Right lobe of liver (tissue), 6 donors: ENCODE results near the gene GPI. TPM values are rescaled to one million over a fixed set of nuclear protein-coding genes. Genes with fewer than 3 reads are reported as not detected.

Experiments
- ATAC-seq, 4 donors: fragments of 200-7000 bp; cut with Tn5 transposase; one replicate each; pipeline ENCODE4 v1.9.1; 2020; ENCODE audit warnings: mild to moderate bottlenecking in 4 of 4, moderate library complexity in 4 of 4
- DNase-seq, 3 donors: peaks; one replicate each; pipeline ENCODE4 v3.0.0-alpha.2; 2020
- H3K27ac ChIP-seq, 3 donors: fragments of 200-600 bp; one replicate each; pipeline ENCODE4 v1.8.0; 2022
- H3K27me3 ChIP-seq, 2 donors: fragments of 200-600 bp; one replicate each; pipeline ENCODE4 v1.8.0; 2022
- H3K36me3 ChIP-seq, 4 donors: fragments of 200-600 bp; sonication (generic) in 1 of 4; one replicate each; pipeline versions ENCODE4 v1.5.1 to v1.8.0; 2017 to 2022; ENCODE audit warnings: control low read depth in 1 of 4
- H3K4me1 ChIP-seq, 4 donors: fragments of 200-600 bp; sonication (generic) in 1 of 4; one replicate each; pipeline versions ENCODE4 v1.5.1 to v1.8.0; 2017 to 2022; ENCODE audit warnings: control low read depth in 1 of 4
- H3K4me3 ChIP-seq, 3 donors: fragments of 200-600 bp; one replicate each; pipeline ENCODE4 v1.8.0; 2022
- H3K9me3 ChIP-seq, 4 donors: fragments of 200-600 bp; sonication (generic) in 1 of 4; one replicate each; pipeline versions ENCODE4 v1.5.1 to v1.8.0; 2017 to 2022; ENCODE audit warnings: control low read depth in 1 of 4
- CTCF ChIP-seq, 4 donors: fragments of 200-600 bp in 3 of 4; fragments of 450-650 bp in 1 of 4; IDR thresholded peaks; one replicate each; pipeline versions ENCODE4 v1.5.1 to v1.8.0; 2016 to 2022; ENCODE audit warnings: antibody characterized with exemption in 4 of 4, mild to moderate bottlenecking in 2 of 4
- POLR2A ChIP-seq: fragments of 450-650 bp; IDR thresholded peaks from one replicate; pipeline ENCODE4 v1.6.1; 2017; ENCODE audit warnings: antibody characterized with exemption, mild to moderate bottlenecking
- WGBS: methylation state at CpG from one replicate; pipeline ENCODE4 v1.1.6; 2018; ENCODE audit warnings: low coverage, low lambda C conversion rate; ENCODE audit not compliant: insufficient coverage; ENCODE audit errors: missing lambda C conversion rate; 5-methylcytosine and 5-hydroxymethylcytosine counted together
- intact Hi-C, 2 donors: fragments of 100-400 bp; cut with DNase I; formaldehyde crosslinking; loops; one replicate each; pipeline versions ENCODE4 v1.11.2 to v1.14.1; 2022
- total RNA-seq, 6 experiments: library from RNA; depleted of rRNA in 2 of 6; stranded (reverse); fragments of >200 nt in 2 of 6; fragmentation: NEBNext Ultra II Directional in 3 of 6; extraction: Animal tissue kit (Norgen Biotek cat#: 25700) in 3 of 6; gene quantifications; one replicate each; pipeline versions ENCODE4 v1.1.0 to v1.2.4, GENCODE V29; 2016 to 2023
- donor health status: DM: no; HTN: yes; CAD: no.
- donor health status: DM: no; HTN: no; CAD: no.
- donor health status: DM: no; HTN: no; CAD: no.
- donor health status: DM: no; HTN: yes; CAD: no.
- donor health status: DM: no; HTN: yes; CAD: no.

GPI gene
- total RNA-seq, 6 experiments from 2014 or later, result 163 to 364 (median 256) TPM

GRCh38 chr19:34323433-34324204 is 41.4 kb upstream of the GPI start:
- Histone ChIP-seq H3K36me3 (peaks cover 0 to 21% (median 14%) of the 10 kb centered on the region in 4 donors), H3K9me3 (no peaks in the 10 kb centered on the region), H3K4me1 (peaks cover 0 to 1% (median 0%) of the 10 kb centered on the region in 4 donors), H3K27me3 (no peaks in the 10 kb centered on the region), H3K27ac (no peak overlapping the region), H3K4me3 (no peak overlapping the region)
- ATAC-seq (no peak), DNase-seq (no peak)
- 88% methylated on average over 6 of the region's 7 CpGs for WGBS
- intact Hi-C loops, result no loop called here
- TF ChIP-seq CTCF (IDR thresholded peaks at IDR 0.05) (no peak), POLR2A (no peak)

GRCh38 chr19:34324320-34324719 is 40.7 kb upstream of the GPI start:
- TF ChIP-seq POLR2A, result no peak
- TF ChIP-seq CTCF (IDR thresholded peaks at IDR 0.05), result no peak
- Histone ChIP-seq H3K36me3 (peaks cover 0 to 21% (median 14%) of the 10 kb centered on the region in 4 donors), H3K27me3 (no peaks in the 10 kb centered on the region), H3K4me1 (peaks cover 0 to 7% (median 0%) of the 10 kb centered on the region in 4 donors), H3K9me3 (no peaks in the 10 kb centered on the region), H3K27ac (no peak overlapping the region), H3K4me3 (no peak overlapping the region)
- DNase-seq (no peak), ATAC-seq (no peak)
- WGBS, result 100% methylated on average over 3 of the region's 3 CpGs
- intact Hi-C loops, result no loop called here

GRCh38 chr19:34325181-34325580 is 39.8 kb upstream of the GPI start:
- H3K4me3 ChIP-seq, result no peak overlapping the region
- H3K4me1 ChIP-seq, result peaks cover 0 to 11% (median 0%) of the 10 kb centered on the region in 4 donors
- no peaks in the 10 kb centered on the region for H3K27me3 ChIP-seq
- TF ChIP-seq CTCF (IDR thresholded peaks at IDR 0.05), result no peak
- TF ChIP-seq POLR2A, result no peak
- H3K27ac ChIP-seq, result no peak overlapping the region
- no peaks in the 10 kb centered on the region for H3K9me3 ChIP-seq
- ATAC-seq (no peak), DNase-seq (no peak)
- H3K36me3 ChIP-seq, result peaks cover 0 to 30% (median 16%) of the 10 kb centered on the region in 4 donors
- WGBS, result 94% methylated on average over 4 of the region's 4 CpGs
- intact Hi-C loops, result no loop called here

GRCh38 chr19:34325981-34326787 is 38.8 kb upstream of the GPI start:
- H3K36me3 ChIP-seq, result peaks cover 0 to 34% (median 19%) of the 10 kb centered on the region in 4 donors

More at GRCh38 chr19:34325981-34326787, 38.8 kb upstream of the GPI start:
- Histone ChIP-seq H3K27me3 (no peaks in the 10 kb centered on the region), H3K9me3 (no peaks in the 10 kb centered on the region), H3K27ac (peak overlapping the region in 1 of 3 donors; percentile 7), H3K4me3 (no peak overlapping the region), H3K4me1 (peaks cover 0 to 11% (median 0%) of the 10 kb centered on the region in 4 donors)
- ATAC-seq (peak; percentile 35 to 65 (median 50)), DNase-seq (no peak)
- intact Hi-C loops, result no loop called here
- no peak for TF ChIP-seq POLR2A
- TF ChIP-seq CTCF (IDR thresholded peaks at IDR 0.05), result no peak
- 39% methylated on average over 4 of the region's 4 CpGs for WGBS
